Type B pancreatic cell (in vitro differentiated cells): ENCODE data around the gene TUBB. TPM values are rescaled to one million over a fixed set of nuclear protein-coding genes. Genes with fewer than 3 reads are reported as not detected.

Experiments
- DNase-seq: peaks from one replicate; pipeline ENCODE4 v3.0.0; 2021; ENCODE audit warnings: mixed read lengths; ENCODE audit not compliant: unreplicated experiment; ENCODE audit errors: extremely low spot score
- H3K27ac Mint-ChIP-seq: 2 replicates; pipeline ENCODE4 v1.8.0; 2021; ENCODE audit warnings: mild to moderate bottlenecking, mixed read lengths
- H3K27me3 Mint-ChIP-seq: 2 replicates; pipeline ENCODE4 v1.8.0; 2021; ENCODE audit warnings: mixed read lengths
- H3K36me3 Mint-ChIP-seq: 2 replicates; pipeline ENCODE4 v1.8.0; 2021; ENCODE audit warnings: mixed read lengths
- H3K4me1 Mint-ChIP-seq: one replicate; pipeline ENCODE4 v1.8.0; 2021; ENCODE audit warnings: mixed read lengths; ENCODE audit not compliant: unreplicated experiment
- H3K4me3 Mint-ChIP-seq: 2 replicates; pipeline ENCODE4 v1.8.0; 2021; ENCODE audit warnings: mild to moderate bottlenecking, mixed read lengths
- H3K9me3 Mint-ChIP-seq: 2 replicates; pipeline ENCODE4 v1.8.0; 2021; ENCODE audit warnings: mixed read lengths
- total RNA-seq: library from RNA; stranded (reverse); gene quantifications from 2 replicates; pipeline ENCODE4 v1.2.1, GENCODE V29; 2021; ENCODE audit warnings: low replicate concordance
- TF ChIP-seq, protein P1 (sequence below): fragments of 200-600 bp; sonication (generic); conservative IDR thresholded peaks from 2 replicates; pipeline ENCODE4 v1.5.0; 2021; ENCODE audit warnings: antibody characterized with exemption, mild to moderate bottlenecking

Gene TUBB
- total RNA-seq, 1 donor from 2014 or later, result 1,225 TPM

DNA sequence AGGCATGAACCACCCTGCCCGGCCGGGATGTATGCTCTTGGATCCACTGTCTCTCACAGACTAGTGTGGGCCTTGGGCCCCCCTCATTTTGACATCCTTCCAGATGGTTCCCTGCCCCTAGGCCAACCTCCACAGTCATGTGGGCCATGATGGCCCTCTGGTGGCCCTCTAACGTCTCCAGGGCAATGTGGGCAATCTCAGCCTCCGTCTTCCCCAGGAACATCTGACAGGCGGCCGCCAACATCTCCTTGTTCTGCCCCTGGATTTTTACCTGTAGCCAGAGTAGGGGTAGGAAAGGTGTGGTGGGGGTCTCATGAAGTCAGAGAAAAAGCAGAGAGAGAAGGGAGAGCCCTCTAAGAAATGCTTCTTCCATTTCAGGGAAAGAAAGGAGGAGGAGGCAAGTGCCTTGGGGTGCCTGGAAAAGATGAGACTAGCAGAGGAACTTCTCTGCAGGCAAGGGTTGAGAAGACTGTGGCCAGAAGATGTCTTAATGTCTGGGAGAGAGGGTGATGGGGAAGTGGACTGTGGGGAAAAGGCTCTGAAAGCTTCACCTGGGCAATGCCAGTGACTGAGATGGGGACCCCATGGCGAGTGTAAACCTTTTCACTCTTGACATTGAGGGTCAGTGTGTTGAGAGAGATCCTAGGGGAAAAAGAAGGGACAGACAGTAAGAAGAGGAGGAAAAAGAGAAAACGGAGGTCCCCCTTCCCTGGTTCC is 21.1 kb downstream of the TUBB start:
- DNase-seq, result no peak
- Mint-ChIP-seq H3K4me3 (peak overlapping the region; percentile 99), H3K27ac (peak overlapping the region; percentile 94), H3K4me1 (peaks cover 33% of the 10 kb centered on the region), H3K9me3 (no peaks in the 10 kb centered on the region), H3K27me3 (no peaks in the 10 kb centered on the region), H3K36me3 (peaks cover 31% of the 10 kb centered on the region)
- TF ChIP-seq, protein P1, sequence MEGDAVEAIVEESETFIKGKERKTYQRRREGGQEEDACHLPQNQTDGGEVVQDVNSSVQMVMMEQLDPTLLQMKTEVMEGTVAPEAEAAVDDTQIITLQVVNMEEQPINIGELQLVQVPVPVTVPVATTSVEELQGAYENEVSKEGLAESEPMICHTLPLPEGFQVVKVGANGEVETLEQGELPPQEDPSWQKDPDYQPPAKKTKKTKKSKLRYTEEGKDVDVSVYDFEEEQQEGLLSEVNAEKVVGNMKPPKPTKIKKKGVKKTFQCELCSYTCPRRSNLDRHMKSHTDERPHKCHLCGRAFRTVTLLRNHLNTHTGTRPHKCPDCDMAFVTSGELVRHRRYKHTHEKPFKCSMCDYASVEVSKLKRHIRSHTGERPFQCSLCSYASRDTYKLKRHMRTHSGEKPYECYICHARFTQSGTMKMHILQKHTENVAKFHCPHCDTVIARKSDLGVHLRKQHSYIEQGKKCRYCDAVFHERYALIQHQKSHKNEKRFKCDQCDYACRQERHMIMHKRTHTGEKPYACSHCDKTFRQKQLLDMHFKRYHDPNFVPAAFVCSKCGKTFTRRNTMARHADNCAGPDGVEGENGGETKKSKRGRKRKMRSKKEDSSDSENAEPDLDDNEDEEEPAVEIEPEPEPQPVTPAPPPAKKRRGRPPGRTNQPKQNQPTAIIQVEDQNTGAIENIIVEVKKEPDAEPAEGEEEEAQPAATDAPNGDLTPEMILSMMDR, result no peak

DNA sequence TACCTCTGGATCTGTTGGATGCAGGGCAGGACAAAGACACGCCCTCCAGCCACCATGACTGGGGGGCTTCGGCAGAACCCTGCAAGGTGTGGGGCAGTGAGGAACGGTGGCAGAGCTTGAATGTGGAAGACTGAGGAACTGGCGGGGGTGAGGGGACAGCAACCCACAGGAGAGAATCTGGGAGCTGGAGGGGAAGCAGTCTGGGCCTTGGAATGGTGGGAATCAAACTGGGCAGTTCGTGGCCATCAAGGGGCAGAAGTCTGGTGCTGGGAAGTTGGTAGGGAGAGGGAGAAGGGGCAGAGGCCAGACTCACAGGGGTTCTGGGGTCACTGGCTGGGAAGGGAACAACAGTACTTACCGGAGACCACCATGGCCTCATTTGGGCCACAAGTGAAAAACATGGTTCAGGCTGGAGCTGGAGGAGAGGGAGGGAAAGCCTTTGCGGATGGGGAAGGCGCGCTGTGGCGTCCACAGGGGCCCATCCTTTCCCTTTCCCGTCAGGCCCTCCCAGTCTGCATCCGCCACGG is 21.7 kb downstream of the TUBB start:
- peak overlapping the region; percentile 94 for H3K27ac Mint-ChIP-seq
- H3K9me3 Mint-ChIP-seq, result no peaks in the 10 kb centered on the region
- DNase-seq, result no peak
- TF ChIP-seq, protein P1, result no peak
- H3K4me3 Mint-ChIP-seq, result peak overlapping the region; percentile 99
- peaks cover 29% of the 10 kb centered on the region for H3K36me3 Mint-ChIP-seq
- H3K4me1 Mint-ChIP-seq, result peaks cover 33% of the 10 kb centered on the region
- no peaks in the 10 kb centered on the region for H3K27me3 Mint-ChIP-seq

DNA sequence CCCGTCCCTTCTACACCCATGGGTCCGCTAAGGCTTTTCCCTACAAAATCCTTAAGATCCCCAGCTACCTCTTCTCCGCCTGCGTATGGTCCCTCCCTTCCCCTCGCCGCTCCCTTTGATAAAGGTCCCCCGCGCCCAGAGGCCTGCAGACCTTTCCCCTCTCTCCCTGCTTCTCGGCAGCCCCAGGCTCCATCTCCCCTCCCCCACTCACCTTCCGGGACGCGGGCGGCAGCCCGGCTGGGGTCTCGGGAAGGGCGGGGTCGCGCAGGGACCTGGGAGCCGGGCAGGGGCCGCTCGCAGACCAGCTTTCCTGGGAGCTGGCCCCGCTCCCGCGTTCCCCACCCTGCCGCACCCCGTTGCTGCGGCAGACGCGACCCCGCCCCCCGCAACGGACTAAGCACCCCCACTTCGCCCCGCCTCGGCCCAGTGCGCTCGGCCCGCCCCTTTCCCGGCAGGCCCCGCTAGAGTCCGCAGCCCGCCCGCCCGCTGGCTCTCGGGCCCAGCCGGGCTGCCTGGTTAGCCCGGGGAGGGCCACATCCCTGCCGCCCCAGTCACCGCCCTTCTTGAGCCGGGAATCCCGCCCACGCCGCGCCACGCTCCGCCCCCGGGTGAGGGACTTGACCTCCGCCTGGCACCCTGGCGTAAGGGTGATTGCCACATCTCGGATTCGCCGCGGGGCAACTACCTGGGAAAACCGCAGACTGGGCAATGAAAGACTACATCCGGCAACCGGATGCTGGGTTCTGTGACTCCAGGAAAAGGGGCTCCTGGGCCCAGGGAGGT is 22.4 kb downstream of the TUBB start, which contains the start of gene FLOT1:
FLOT1 (minus strand) TSS at position 372 of the 783 bp plus-strand sequence. CDS start 498 bp downstream, outside the sequence.
- peak; percentile 94 for DNase-seq
- TF ChIP-seq, protein P1, result no peak
- Mint-ChIP-seq H3K27me3 (no peaks in the 10 kb centered on the region), H3K36me3 (peaks cover 24% of the 10 kb centered on the region), H3K4me1 (peaks cover 34% of the 10 kb centered on the region), H3K4me3 (peak within 1 kb of the TSS; percentile 99), H3K9me3 (no peaks in the 10 kb centered on the region), H3K27ac (peak within 1 kb of the TSS; percentile 97)

DNA sequence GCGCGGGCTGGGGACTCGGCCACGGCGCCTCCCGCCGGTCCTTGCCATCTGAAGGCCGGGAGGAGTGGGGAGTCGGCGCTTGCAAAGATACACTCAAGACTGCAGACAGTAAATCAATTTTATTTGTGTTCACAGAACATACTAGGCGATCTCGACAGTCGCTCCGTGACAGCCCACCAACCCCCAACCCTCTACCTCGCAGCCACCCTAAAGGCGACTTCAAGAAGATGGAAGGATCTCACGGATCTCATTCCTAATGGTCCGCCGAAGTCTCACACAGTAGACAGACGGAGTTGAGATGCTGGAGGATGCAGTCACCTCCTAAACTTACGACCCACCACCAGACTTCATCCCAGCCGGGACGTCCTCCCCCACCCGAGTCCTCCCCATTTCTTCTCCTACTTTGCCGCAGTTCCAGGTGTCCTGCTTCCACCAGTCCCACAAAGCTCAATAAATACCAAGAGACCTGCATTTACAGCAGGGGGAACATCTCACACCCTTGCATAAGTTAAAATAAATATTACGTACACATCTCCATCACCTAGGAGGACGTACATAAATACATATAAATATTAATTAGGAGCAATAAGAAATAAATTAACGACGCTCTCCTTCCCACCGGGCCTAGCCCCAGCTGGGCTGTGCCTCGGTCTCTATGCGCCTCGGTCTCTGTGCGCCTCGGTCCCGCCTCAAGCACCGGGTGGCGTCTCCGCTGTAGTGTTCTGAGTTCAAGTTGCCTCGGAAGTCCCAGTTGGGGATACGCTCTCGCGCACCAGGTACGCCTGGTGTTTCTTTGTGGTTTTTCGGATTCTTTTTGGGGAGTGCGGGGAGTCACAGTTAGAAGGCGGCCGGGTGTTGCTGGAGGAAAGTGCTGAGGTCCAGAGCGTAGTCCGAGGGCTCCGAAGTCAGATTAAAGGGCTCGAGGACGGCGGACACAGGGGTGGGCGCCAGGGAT is 23.2 kb downstream of the TUBB start:
- no peaks in the 10 kb centered on the region for H3K9me3 Mint-ChIP-seq
- no peaks in the 10 kb centered on the region for H3K27me3 Mint-ChIP-seq
- peaks cover 38% of the 10 kb centered on the region for H3K4me1 Mint-ChIP-seq
- DNase-seq, result no peak
- peaks cover 21% of the 10 kb centered on the region for H3K36me3 Mint-ChIP-seq
- peak overlapping the region; percentile 97 for H3K27ac Mint-ChIP-seq
- peak overlapping the region; percentile 99 for H3K4me3 Mint-ChIP-seq
- TF ChIP-seq, protein P1, result no peak
